PC-3 (cell line): ENCODE results near the gene LRRC28. TPM values are rescaled to one million over a fixed set of nuclear protein-coding genes. Genes with fewer than 3 reads are reported as not detected.

Experiments
- ATAC-seq: fragments of 200-7000 bp; cut with Tn5 transposase; 2 replicates; pipeline ENCODE4 v1.9.1; 2020; ENCODE audit warnings: mild to moderate bottlenecking, moderate library complexity
- BruUV-seq: library from RNA; stranded (reverse); fragments of 400-500 nt; replicated peaks from 2 replicates; lab custom pipeline; 2021; lab: Mats Ljungman, UMichigan
- CTCF ChIA-PET: fragments of 300-600 bp; sonication (Branson Sonifier 250); formaldehyde crosslinking; loops from one replicate; lab custom pipeline; 2022; ENCODE audit warnings: antibody characterized with exemption; lab: Charles Lee
- POLR2A ChIA-PET: fragments of 300-600 bp; sonication (Branson Sonifier 250); formaldehyde crosslinking; loops from one replicate; lab custom pipeline; 2022; ENCODE audit warnings: antibody characterized with exemption; ENCODE audit not compliant: unreplicated experiment; lab: Charles Lee
- DNase-seq: peaks from one replicate; pipeline ENCODE4 v3.0.0-alpha.2; 2015
- H2AFZ ChIP-seq: fragments of 300-600 bp; sonication (generic); 2 replicates; pipeline ENCODE4 v1.6.0; 2016; ENCODE audit warnings: antibody characterized with exemption, low read length
- H3F3A ChIP-seq: fragments of 300-600 bp; sonication (generic); one replicate; pipeline ENCODE4 v1.6.0; 2017; ENCODE audit warnings: antibody characterized with exemption, low read length, control low read depth, mild to moderate bottlenecking; ENCODE audit not compliant: unreplicated experiment
- H3K27ac ChIP-seq: fragments of 300-600 bp; sonication (generic); 2 replicates; pipeline ENCODE4 v1.5.1; 2016; ENCODE audit warnings: mild to moderate bottlenecking, low read length
- H3K27me3 ChIP-seq: fragments of 300-600 bp; sonication (generic); 2 replicates; pipeline ENCODE4 v1.6.1; 2016; ENCODE audit warnings: low read length, mixed read lengths
- H3K36me3 ChIP-seq: fragments of 300-600 bp; sonication (generic); 2 replicates; pipeline ENCODE4 v1.6.1; 2016; ENCODE audit warnings: low read depth, mixed run types, low read length, mixed read lengths
- H3K4me1 ChIP-seq: fragments of 300-600 bp; sonication (generic); 2 replicates; pipeline ENCODE4 v1.5.1; 2016; ENCODE audit warnings: low read length; ENCODE audit not compliant: insufficient read depth
- H3K4me2 ChIP-seq: fragments of 300-600 bp; sonication (generic); 2 replicates; pipeline ENCODE4 v1.6.0; 2016; ENCODE audit warnings: low read length
- H3K4me3 ChIP-seq: fragments of 300-600 bp; sonication (generic); 2 replicates; pipeline ENCODE4 v1.5.1; 2016; ENCODE audit warnings: mild to moderate bottlenecking, low read length, mixed read lengths
- H3K79me2 ChIP-seq: fragments of 300-600 bp; sonication (generic); 2 replicates; pipeline ENCODE4 v1.6.1; 2017; ENCODE audit warnings: low read length, mixed read lengths
- H3K9ac ChIP-seq: fragments of 300-600 bp; sonication (generic); 2 replicates; pipeline ENCODE4 v1.6.0; 2016; ENCODE audit warnings: mild to moderate bottlenecking, low read length
- H3K9me2 ChIP-seq: fragments of 300-600 bp; sonication (generic); replicated peaks from 2 replicates; pipeline ENCODE4 v1.6.1; 2016; ENCODE audit warnings: mixed run types, low read length, mixed read lengths
- H3K9me3 ChIP-seq: fragments of 300-600 bp; sonication (generic); 2 replicates; pipeline ENCODE4 v1.6.1; 2016; ENCODE audit warnings: low read length, mixed read lengths
- H4K20me1 ChIP-seq: fragments of 300-600 bp; sonication (generic); 2 replicates; pipeline ENCODE4 v1.6.1; 2016; ENCODE audit warnings: low read length, mixed read lengths
- EZH2 ChIP-seq: fragments of 300-600 bp; sonication (generic); IDR thresholded peaks from one replicate; pipeline ENCODE4 v1.6.1; 2017; ENCODE audit warnings: antibody characterized with exemption, mild to moderate bottlenecking, low read length; ENCODE audit not compliant: unreplicated experiment
- EZH2phosphoT487 ChIP-seq: fragments of 300-600 bp; sonication (generic); IDR thresholded peaks from 2 replicates; pipeline ENCODE4 v1.6.1; 2018; ENCODE audit warnings: mild to moderate bottlenecking, antibody characterized with exemption, low read length, borderline replicate concordance
- intact Hi-C: fragments of 100-400 bp; cut with micrococcal nuclease; formaldehyde crosslinking; loops from 2 replicates; pipeline ENCODE4 v1.9.0; 2023
- total RNA-seq: library from RNA; depleted of rRNA; stranded (reverse); fragments of >200 nt; gene quantifications from 2 replicates; pipeline ENCODE4 v1.2.3, GENCODE V29; 2014
- TF ChIP-seq, protein P1 (sequence below): fragments of 300-600 bp; sonication (generic); conservative IDR thresholded peaks from 2 replicates; pipeline ENCODE4 v1.5.1; 2017; ENCODE audit warnings: antibody characterized with exemption, low read depth, mild to moderate bottlenecking, low read length

Gene LRRC28
- total RNA-seq, 1 experiment from 2014 or later, result 10.6 TPM

DNA sequence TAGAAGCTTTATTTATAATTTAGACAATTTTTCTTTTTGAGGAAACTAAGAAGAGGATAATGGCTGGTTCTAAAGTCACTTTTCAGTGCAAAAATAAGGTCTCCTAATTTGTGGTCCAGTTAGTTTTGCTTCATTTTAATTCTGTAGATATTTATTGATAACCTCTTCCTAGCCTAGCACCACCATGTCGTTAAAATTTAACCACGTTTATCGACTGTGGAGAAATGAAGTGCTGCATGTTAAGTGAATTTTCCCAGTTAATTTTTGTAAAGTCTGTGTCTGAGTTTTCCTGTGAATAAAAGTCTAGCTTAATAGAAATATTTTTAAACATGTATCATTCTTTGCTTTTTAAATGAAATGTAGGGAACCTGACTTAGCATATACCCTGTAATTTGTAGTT is 16.7 kb downstream of the LRRC28 start:
- Histone ChIP-seq H2AFZ (no peak overlapping the region), H3K27me3 (no peaks in the 10 kb centered on the region), H3K27ac (no peak overlapping the region), H3K9me2 (no peaks in the 10 kb centered on the region), H3K4me2 (no peak overlapping the region), H3K9me3 (no peaks in the 10 kb centered on the region), H3K9ac (no peak overlapping the region), H3K36me3 (no peaks in the 10 kb centered on the region), H3K79me2 (no peaks in the 10 kb centered on the region), H3K4me3 (no peak overlapping the region), H3F3A (no peaks in the 10 kb centered on the region), H4K20me1 (no peaks in the 10 kb centered on the region), H3K4me1 (no peaks in the 10 kb centered on the region)
- intact Hi-C loops, result no loop called here
- POLR2A ChIA-PET, result no interaction called here
- DNase-seq (no peak), ATAC-seq (no peak)
- BruUV-seq, result no TSS peak
- CTCF ChIA-PET, result no interaction called here
- TF ChIP-seq EZH2 (no peak), EZH2phosphoT487 (no peak)
- TF ChIP-seq, protein P1, sequence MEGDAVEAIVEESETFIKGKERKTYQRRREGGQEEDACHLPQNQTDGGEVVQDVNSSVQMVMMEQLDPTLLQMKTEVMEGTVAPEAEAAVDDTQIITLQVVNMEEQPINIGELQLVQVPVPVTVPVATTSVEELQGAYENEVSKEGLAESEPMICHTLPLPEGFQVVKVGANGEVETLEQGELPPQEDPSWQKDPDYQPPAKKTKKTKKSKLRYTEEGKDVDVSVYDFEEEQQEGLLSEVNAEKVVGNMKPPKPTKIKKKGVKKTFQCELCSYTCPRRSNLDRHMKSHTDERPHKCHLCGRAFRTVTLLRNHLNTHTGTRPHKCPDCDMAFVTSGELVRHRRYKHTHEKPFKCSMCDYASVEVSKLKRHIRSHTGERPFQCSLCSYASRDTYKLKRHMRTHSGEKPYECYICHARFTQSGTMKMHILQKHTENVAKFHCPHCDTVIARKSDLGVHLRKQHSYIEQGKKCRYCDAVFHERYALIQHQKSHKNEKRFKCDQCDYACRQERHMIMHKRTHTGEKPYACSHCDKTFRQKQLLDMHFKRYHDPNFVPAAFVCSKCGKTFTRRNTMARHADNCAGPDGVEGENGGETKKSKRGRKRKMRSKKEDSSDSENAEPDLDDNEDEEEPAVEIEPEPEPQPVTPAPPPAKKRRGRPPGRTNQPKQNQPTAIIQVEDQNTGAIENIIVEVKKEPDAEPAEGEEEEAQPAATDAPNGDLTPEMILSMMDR, result no peak

DNA sequence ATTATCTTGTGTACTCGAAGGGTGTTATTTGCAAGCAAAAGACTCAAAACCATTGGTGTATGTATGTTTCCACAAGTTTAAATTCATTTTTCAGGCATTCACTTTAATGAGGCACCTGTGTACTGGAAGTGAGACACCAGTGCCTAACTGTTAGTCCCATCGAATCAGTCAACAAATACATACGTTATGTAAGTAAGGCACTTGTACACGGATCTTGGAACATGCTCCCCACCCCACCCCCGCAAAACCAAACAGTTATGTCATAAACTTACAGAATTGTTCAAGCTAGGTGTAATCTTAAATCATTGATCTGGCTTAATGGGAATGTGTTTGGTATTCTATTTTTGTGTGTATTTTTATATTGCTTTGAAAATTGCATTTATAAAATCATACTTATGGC is 17.1 kb downstream of the LRRC28 start:
- ChIA-PET CTCF (no interaction called here), POLR2A (no interaction called here)
- H4K20me1 ChIP-seq, result no peaks in the 10 kb centered on the region
- BruUV-seq, result no TSS peak
- ATAC-seq (no peak), DNase-seq (no peak)
- H3K9ac ChIP-seq, result no peak overlapping the region
- H3K9me3 ChIP-seq, result no peaks in the 10 kb centered on the region
- TF ChIP-seq, protein P1, result no peak
- TF ChIP-seq EZH2phosphoT487 (no peak), EZH2 (no peak)
- no peaks in the 10 kb centered on the region for H3K79me2 ChIP-seq
- no peaks in the 10 kb centered on the region for H3F3A ChIP-seq
- no peak overlapping the region for H2AFZ ChIP-seq
- no peaks in the 10 kb centered on the region for H3K36me3 ChIP-seq
- no peak overlapping the region for H3K27ac ChIP-seq
- no peak overlapping the region for H3K4me2 ChIP-seq
- no peaks in the 10 kb centered on the region for H3K4me1 ChIP-seq
- H3K27me3 ChIP-seq, result no peaks in the 10 kb centered on the region
- H3K9me2 ChIP-seq, result no peaks in the 10 kb centered on the region
- no peak overlapping the region for H3K4me3 ChIP-seq
- intact Hi-C loops, result no loop called here

DNA sequence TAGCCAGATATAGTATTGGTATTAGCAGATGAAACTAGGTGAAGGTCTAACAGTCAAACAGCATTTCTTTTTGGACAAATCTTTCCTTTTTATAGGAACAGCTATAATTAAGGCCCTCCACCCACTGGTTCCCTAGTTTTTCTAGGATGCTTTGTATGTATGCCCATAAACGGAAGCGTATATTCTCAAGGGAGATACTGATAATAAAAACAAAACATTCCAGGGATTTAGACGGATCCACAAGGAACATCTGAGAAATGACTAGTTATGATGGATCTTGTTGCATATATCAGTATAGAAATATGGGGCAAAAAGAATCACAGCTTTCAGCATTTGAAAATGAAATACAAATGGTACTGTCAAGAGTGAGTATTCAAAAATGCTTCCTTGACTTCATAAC is 22.5 kb downstream of the LRRC28 start:
- no peaks in the 10 kb centered on the region for H3F3A ChIP-seq
- intact Hi-C loops, result loop anchor here (5.0 kb wide), 2 partner anchors 428 to 458 kb away; partner anchors contain the start of gene LYSMD4
- H3K27me3 ChIP-seq, result no peaks in the 10 kb centered on the region
- no peaks in the 10 kb centered on the region for H3K9me2 ChIP-seq
- no peaks in the 10 kb centered on the region for H3K36me3 ChIP-seq
- no peaks in the 10 kb centered on the region for H3K9me3 ChIP-seq
- H2AFZ ChIP-seq, result no peak overlapping the region
- H3K4me3 ChIP-seq, result no peak overlapping the region
- no peak overlapping the region for H3K4me2 ChIP-seq
- no TSS peak for BruUV-seq
- TF ChIP-seq, protein P1, result no peak
- TF ChIP-seq EZH2 (no peak), EZH2phosphoT487 (no peak)
- ChIA-PET POLR2A (no interaction called here), CTCF (interaction anchor here (0.6 kb wide), 1 partner anchor 206 kb away, joined by 3 read pairs; no protein-coding TSS in a partner anchor)
- no peaks in the 10 kb centered on the region for H3K4me1 ChIP-seq
- no peak for DNase-seq
- H3K27ac ChIP-seq, result no peak overlapping the region
- H4K20me1 ChIP-seq, result no peaks in the 10 kb centered on the region
- no peak for ATAC-seq
- H3K79me2 ChIP-seq, result no peaks in the 10 kb centered on the region
- no peak overlapping the region for H3K9ac ChIP-seq
